GM18873 (cell line): ENCODE measurements around the gene SFTA2.

Experiments used
- ATAC-seq: cut with Tn5 transposase; IDR thresholded peaks from one replicate; pipeline ENCODE4 v1.9.1; 2021; ENCODE audit warnings: mild to moderate bottlenecking, moderate library complexity, moderate number of reproducible peaks; ENCODE audit not compliant: unreplicated experiment, low FRiP score

SFTA2 gene

GRCh38 chr6:30893001-30893591, 38.9 kb downstream of the SFTA2 start:
- no peak for ATAC-seq

- ATAC-seq: no peak
Measured at GRCh38 chr6:30891816-30892538, 40.0 kb downstream of the SFTA2 start.

GRCh38 chr6:30891450-30891723, 40.6 kb downstream of the SFTA2 start:
- ATAC-seq: no peak

- no peak for ATAC-seq
Measured at GRCh38 chr6:30890646-30891449, 41.1 kb downstream of the SFTA2 start.

GRCh38 chr6:30889921-30890645, 41.9 kb downstream of the SFTA2 start:
- ATAC-seq: no peak

- ATAC-seq: no peak
Measured at GRCh38 chr6:30889496-30889885, 42.5 kb downstream of the SFTA2 start.

- no peak for ATAC-seq
Measured at GRCh38 chr6:30888816-30889495, 43.0 kb downstream of the SFTA2 start.

GRCh38 chr6:30887901-30888815, 43.8 kb downstream of the SFTA2 start:
- no peak for ATAC-seq

GRCh38 chr6:30886897-30887255, 45.1 kb downstream of the SFTA2 start:
- ATAC-seq: no peak

- no peak for ATAC-seq
Measured at GRCh38 chr6:30885999-30886896, 45.7 kb downstream of the SFTA2 start.

GRCh38 chr6:30885481-30885998, 46.4 kb downstream of the SFTA2 start:
- ATAC-seq: no peak

GRCh38 chr6:30884521-30885480, 47.2 kb downstream of the SFTA2 start:
- ATAC-seq: no peak

- ATAC-seq: no peak
Measured at GRCh38 chr6:30883685-30884520, 48.1 kb downstream of the SFTA2 start, which contains the start of gene DDR1. Gene DDR1 (plus strand): TSS chr6:30884519. CDS start chr6:30888730, 4,211 bp downstream.

- no peak for ATAC-seq
Measured at GRCh38 chr6:30882759-30883684, 48.9 kb downstream of the SFTA2 start.

- no peak for ATAC-seq
Measured at GRCh38 chr6:30882204-30882758, 49.7 kb downstream of the SFTA2 start.
